Transverse colon (tissue), 4 donors: ENCODE data around the gene ANXA2R.

ENCODE experiments used
- EP300 ChIP-seq: sonication (generic); formaldehyde crosslinking; IDR thresholded peaks from one replicate; pipeline ENCODE4 v1.6.1; 2017; ENCODE audit warnings: antibody characterized with exemption, low read depth
- POLR2A ChIP-seq: fragments of 450-650 bp; IDR thresholded peaks from one replicate; pipeline ENCODE4 v1.6.1; 2016; ENCODE audit warnings: antibody characterized with exemption, mild to moderate bottlenecking, moderate library complexity
- POLR2AphosphoS5 ChIP-seq, 3 donors: sonication (generic); formaldehyde crosslinking; IDR thresholded peaks; one replicate each; pipeline ENCODE4 v1.6.1; 2016; ENCODE audit warnings: antibody characterized with exemption in 3 of 3
- TF ChIP-seq, protein P1 (sequence below), 5 experiments: fragments of 200-600 bp in 3 of 5; fragments of 450-650 bp in 2 of 5; sonication (generic) in 3 of 5; IDR thresholded peaks; 1 replicate in 2 of 5; 2 replicates in 3 of 5; pipeline ENCODE4 v1.5.1; 2016 to 2017; ENCODE audit warnings: antibody characterized with exemption in 5 of 5, inconsistent platforms in 3 of 5, mild to moderate bottlenecking in 2 of 5, moderate library complexity in 1 of 5

DNA sequence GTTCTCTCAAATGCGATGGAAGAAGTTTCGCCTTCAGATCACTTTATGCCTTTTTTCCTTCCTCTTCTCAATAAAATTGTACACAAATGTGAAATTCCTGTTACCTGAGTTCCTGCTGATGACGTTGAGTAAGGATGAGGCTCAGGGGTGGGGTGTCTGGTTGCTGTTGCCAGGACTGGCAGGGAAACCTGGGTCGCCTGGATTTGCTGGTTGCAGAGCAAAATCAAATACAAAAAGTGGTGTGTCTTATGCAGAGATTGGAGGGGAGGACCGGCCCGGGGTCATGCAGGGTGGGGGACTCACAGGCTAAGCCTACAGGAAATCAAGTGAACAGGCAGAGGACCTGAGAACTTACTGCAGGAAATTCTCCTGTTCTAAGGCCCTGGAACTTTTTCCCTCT lies 39.2 kb downstream of the ANXA2R start:
- TF ChIP-seq POLR2A (no peak), POLR2AphosphoS5 (IDR thresholded peaks at IDR 0.05) (no peak), EP300 (no peak)
- TF ChIP-seq, protein P1, sequence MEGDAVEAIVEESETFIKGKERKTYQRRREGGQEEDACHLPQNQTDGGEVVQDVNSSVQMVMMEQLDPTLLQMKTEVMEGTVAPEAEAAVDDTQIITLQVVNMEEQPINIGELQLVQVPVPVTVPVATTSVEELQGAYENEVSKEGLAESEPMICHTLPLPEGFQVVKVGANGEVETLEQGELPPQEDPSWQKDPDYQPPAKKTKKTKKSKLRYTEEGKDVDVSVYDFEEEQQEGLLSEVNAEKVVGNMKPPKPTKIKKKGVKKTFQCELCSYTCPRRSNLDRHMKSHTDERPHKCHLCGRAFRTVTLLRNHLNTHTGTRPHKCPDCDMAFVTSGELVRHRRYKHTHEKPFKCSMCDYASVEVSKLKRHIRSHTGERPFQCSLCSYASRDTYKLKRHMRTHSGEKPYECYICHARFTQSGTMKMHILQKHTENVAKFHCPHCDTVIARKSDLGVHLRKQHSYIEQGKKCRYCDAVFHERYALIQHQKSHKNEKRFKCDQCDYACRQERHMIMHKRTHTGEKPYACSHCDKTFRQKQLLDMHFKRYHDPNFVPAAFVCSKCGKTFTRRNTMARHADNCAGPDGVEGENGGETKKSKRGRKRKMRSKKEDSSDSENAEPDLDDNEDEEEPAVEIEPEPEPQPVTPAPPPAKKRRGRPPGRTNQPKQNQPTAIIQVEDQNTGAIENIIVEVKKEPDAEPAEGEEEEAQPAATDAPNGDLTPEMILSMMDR (IDR thresholded peaks at IDR 0.05): no peak
